ENCODE data around the gene SPIRE2. TPM values are rescaled to one million over a fixed set of nuclear protein-coding genes. Genes with fewer than 3 reads are reported as not detected.
A peak's percentile ranks its signal among the peaks of the same experiment; 100 is the strongest.

Gene SPIRE2
- total RNA-seq (2022) (29.6 and 31.3 TPM in 2 replicates), Bru-seq, nascent RNA (percentile 65 among the genes with signal in this experiment), BruChase-seq, experiment 1, labeled RNA remaining after a 2-hour chase (percentile 65 among the genes with signal in this experiment), BruChase-seq, experiment 2, labeled RNA remaining after a 6-hour chase (percentile 73 among the genes with signal in this experiment)
- long read RNA-seq, transcript SPIRE2-201 (15 exons, 3,235 nt) = major isoform, 11 of 29 reads
- long read RNA-seq, partial matches to known transcripts = 4 of 29 reads
- long read RNA-seq, other reads (novel, unspliced or antisense) = 10 of 29 reads

GRCh38 chr16:89828199-89828869, at the start of gene SPIRE2:
Gene SPIRE2, plus strand, starts transcription at chr16:89828475. Its CDS starts 76 bp downstream, at chr16:89828551.
- ChIA-PET POLR2A (interaction anchor here (1.2 to 2.9 kb wide), 2 partner anchors 9 to 11 kb away, joined by 3 to 17 read pairs; no protein-coding TSS in a partner anchor), CTCF (interaction anchor here (1.2 kb wide), 1 partner anchor 45 kb away, joined by 3 read pairs; the partner anchor contains the start of gene TCF25)
- H3K4me3 ChIP-seq (ENCODE audit: low read depth, low read length) = peak within 1 kb of the TSS; percentile 89
- H3K27me3 ChIP-seq (replicated peaks; ENCODE audit: control insufficient read depth, insufficient read depth, low read length) = no peaks in the 10 kb centered on the region
- Mint-ChIP-seq H3K4me3 (ENCODE audit: unreplicated experiment) (peak within 1 kb of the TSS; percentile 78), H3K9me3 (ENCODE audit: unreplicated experiment) (no peaks in the 10 kb centered on the region), H3K4me1 (ENCODE audit: low read depth, unreplicated experiment) (peaks cover 10% of the 10 kb centered on the region), H3K27me3 (ENCODE audit: insufficient read depth, unreplicated experiment) (no peaks in the 10 kb centered on the region), H3K36me3 (ENCODE audit: insufficient read depth, unreplicated experiment) (peaks cover 23% of the 10 kb centered on the region), H3K27ac (ENCODE audit: unreplicated experiment) (peak within 1 kb of the TSS; percentile 85)
- TF ChIP-seq CTCF (IDR thresholded peaks at IDR 0.05; ENCODE audit: insufficient read depth in 1 of 2, low read depth in 1 of 2, low read length in 1 of 2, severe bottlenecking in 1 of 2, unreplicated experiment in 1 of 2) = no peak
- peaks cover 1% of the 10 kb centered on the region; the same call in 1 of the 2 replicates for H3K9me3 ChIP-seq
- intact Hi-C loops (cut with micrococcal nuclease; ENCODE audit: unreplicated experiment) = loop anchor here (10.0 kb wide), 1 partner anchor 96 kb away; the partner anchor contains the start of gene TUBB3
- peaks cover 37% of the 10 kb centered on the region for H3K4me1 ChIP-seq
- H3K36me3 ChIP-seq (ENCODE audit: control insufficient read depth, insufficient read depth, low read length) = peaks cover 5% of the 10 kb centered on the region; the same call in 1 of the 2 replicates
- BruUV-seq (replicated peaks) = no TSS peak
- peak; percentile 78 to 91 for DNase-seq

- no TSS peak for BruUV-seq (replicated peaks)
- TF ChIP-seq CTCF (IDR thresholded peaks at IDR 0.05; ENCODE audit: insufficient read depth in 1 of 2, low read depth in 1 of 2, low read length in 1 of 2, severe bottlenecking in 1 of 2, unreplicated experiment in 1 of 2) = no peak
- no peaks in the 10 kb centered on the region for H3K9me3 Mint-ChIP-seq (ENCODE audit: unreplicated experiment)
- DNase-seq = no peak
- no peaks in the 10 kb centered on the region for H3K4me1 ChIP-seq
- no peak overlapping the region for H3K27ac Mint-ChIP-seq (ENCODE audit: unreplicated experiment)
- H3K4me3 ChIP-seq (ENCODE audit: low read depth, low read length) = no peak overlapping the region
- H3K4me1 Mint-ChIP-seq (ENCODE audit: low read depth, unreplicated experiment) = no peaks in the 10 kb centered on the region
- H3K36me3 ChIP-seq (ENCODE audit: control insufficient read depth, insufficient read depth, low read length) = peaks cover 7% of the 10 kb centered on the region; the same call in 1 of the 2 replicates
- intact Hi-C loops (cut with micrococcal nuclease; ENCODE audit: unreplicated experiment) = no loop called here
- H3K27me3 Mint-ChIP-seq (ENCODE audit: insufficient read depth, unreplicated experiment) = no peaks in the 10 kb centered on the region
- peaks cover 96% of the 10 kb centered on the region for H3K36me3 Mint-ChIP-seq (ENCODE audit: insufficient read depth, unreplicated experiment)
- CTCF ChIA-PET = no interaction called here
- H3K27me3 ChIP-seq (replicated peaks; ENCODE audit: control insufficient read depth, insufficient read depth, low read length) = no peaks in the 10 kb centered on the region
- POLR2A ChIA-PET = no interaction called here
- no peak overlapping the region for H3K4me3 Mint-ChIP-seq (ENCODE audit: unreplicated experiment)
- no peaks in the 10 kb centered on the region for H3K9me3 ChIP-seq
Measured at GRCh38 chr16:89779231-89779908, 48.9 kb upstream of the SPIRE2 start.

- DNase-seq = no peak
- H3K9me3 Mint-ChIP-seq (ENCODE audit: unreplicated experiment) = no peaks in the 10 kb centered on the region
- no peak overlapping the region for H3K4me3 Mint-ChIP-seq (ENCODE audit: unreplicated experiment)
- no peaks in the 10 kb centered on the region for H3K9me3 ChIP-seq
- ChIA-PET POLR2A (no interaction called here), CTCF (no interaction called here)
- peaks cover 96% of the 10 kb centered on the region for H3K36me3 Mint-ChIP-seq (ENCODE audit: insufficient read depth, unreplicated experiment)
- H3K27me3 Mint-ChIP-seq (ENCODE audit: insufficient read depth, unreplicated experiment) = no peaks in the 10 kb centered on the region
- H3K27me3 ChIP-seq (replicated peaks; ENCODE audit: control insufficient read depth, insufficient read depth, low read length) = no peaks in the 10 kb centered on the region
- H3K27ac Mint-ChIP-seq (ENCODE audit: unreplicated experiment) = no peak overlapping the region
- H3K4me1 ChIP-seq = no peaks in the 10 kb centered on the region
- no TSS peak for BruUV-seq (replicated peaks)
- H3K4me1 Mint-ChIP-seq (ENCODE audit: low read depth, unreplicated experiment) = no peaks in the 10 kb centered on the region
- H3K36me3 ChIP-seq (ENCODE audit: control insufficient read depth, insufficient read depth, low read length) = peaks cover 7% of the 10 kb centered on the region; the same call in 1 of the 2 replicates
- no peak for TF ChIP-seq CTCF (IDR thresholded peaks at IDR 0.05; ENCODE audit: insufficient read depth in 1 of 2, low read depth in 1 of 2, low read length in 1 of 2, severe bottlenecking in 1 of 2, unreplicated experiment in 1 of 2)
- H3K4me3 ChIP-seq (ENCODE audit: low read depth, low read length) = no peak overlapping the region
- intact Hi-C loops (cut with micrococcal nuclease; ENCODE audit: unreplicated experiment) = no loop called here
Measured at GRCh38 chr16:89779909-89780305, 48.4 kb upstream of the SPIRE2 start.

All from Caco-2 (cell line).